ENCODE data around the gene SLCO1A2. TPM values are rescaled to one million over a fixed set of nuclear protein-coding genes. Genes with fewer than 3 reads are reported as not detected.

The SLCO1A2 gene
- total RNA-seq, 1 experiment from 2014 or later, result not detected

DNA sequence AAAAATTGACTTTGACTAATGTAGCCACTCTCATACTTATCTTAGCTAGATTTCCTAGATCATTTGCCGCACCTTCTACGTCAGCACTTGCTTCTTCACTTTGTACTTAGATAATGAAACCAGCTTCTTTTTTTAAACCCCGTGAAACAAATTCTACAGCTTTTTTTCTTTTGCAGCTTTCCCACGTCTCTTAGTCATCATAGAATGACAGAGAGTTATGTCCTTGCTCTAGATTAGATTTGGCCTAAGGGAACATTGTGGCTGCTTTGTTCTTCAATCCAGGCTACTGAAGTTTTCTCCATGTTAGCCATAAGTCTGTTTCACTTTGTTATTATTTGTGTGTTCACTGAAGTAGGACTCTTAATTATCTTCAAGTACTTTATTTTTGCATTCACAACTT is 94.9 kb downstream of the SLCO1A2 start:
- H3K4me3 ChIP-seq (ENCODE audit: low read depth in 2 of 2, low read length in 2 of 2), result no peak overlapping the region
- no peaks in the 10 kb centered on the region for H3K4me1 ChIP-seq (ENCODE audit: control insufficient read depth, insufficient read depth, low read length)
- TF ChIP-seq POLR2AphosphoS5 (IDR thresholded peaks at IDR 0.05; ENCODE audit: low read depth, low read length), result no peak
- TF ChIP-seq, protein P1, sequence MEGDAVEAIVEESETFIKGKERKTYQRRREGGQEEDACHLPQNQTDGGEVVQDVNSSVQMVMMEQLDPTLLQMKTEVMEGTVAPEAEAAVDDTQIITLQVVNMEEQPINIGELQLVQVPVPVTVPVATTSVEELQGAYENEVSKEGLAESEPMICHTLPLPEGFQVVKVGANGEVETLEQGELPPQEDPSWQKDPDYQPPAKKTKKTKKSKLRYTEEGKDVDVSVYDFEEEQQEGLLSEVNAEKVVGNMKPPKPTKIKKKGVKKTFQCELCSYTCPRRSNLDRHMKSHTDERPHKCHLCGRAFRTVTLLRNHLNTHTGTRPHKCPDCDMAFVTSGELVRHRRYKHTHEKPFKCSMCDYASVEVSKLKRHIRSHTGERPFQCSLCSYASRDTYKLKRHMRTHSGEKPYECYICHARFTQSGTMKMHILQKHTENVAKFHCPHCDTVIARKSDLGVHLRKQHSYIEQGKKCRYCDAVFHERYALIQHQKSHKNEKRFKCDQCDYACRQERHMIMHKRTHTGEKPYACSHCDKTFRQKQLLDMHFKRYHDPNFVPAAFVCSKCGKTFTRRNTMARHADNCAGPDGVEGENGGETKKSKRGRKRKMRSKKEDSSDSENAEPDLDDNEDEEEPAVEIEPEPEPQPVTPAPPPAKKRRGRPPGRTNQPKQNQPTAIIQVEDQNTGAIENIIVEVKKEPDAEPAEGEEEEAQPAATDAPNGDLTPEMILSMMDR (IDR thresholded peaks at IDR 0.05), result no peak
- no peak for TF ChIP-seq TCF7L2 (IDR thresholded peaks at IDR 0.05; ENCODE audit: low read depth, low read length)
- TF ChIP-seq, protein P2, sequence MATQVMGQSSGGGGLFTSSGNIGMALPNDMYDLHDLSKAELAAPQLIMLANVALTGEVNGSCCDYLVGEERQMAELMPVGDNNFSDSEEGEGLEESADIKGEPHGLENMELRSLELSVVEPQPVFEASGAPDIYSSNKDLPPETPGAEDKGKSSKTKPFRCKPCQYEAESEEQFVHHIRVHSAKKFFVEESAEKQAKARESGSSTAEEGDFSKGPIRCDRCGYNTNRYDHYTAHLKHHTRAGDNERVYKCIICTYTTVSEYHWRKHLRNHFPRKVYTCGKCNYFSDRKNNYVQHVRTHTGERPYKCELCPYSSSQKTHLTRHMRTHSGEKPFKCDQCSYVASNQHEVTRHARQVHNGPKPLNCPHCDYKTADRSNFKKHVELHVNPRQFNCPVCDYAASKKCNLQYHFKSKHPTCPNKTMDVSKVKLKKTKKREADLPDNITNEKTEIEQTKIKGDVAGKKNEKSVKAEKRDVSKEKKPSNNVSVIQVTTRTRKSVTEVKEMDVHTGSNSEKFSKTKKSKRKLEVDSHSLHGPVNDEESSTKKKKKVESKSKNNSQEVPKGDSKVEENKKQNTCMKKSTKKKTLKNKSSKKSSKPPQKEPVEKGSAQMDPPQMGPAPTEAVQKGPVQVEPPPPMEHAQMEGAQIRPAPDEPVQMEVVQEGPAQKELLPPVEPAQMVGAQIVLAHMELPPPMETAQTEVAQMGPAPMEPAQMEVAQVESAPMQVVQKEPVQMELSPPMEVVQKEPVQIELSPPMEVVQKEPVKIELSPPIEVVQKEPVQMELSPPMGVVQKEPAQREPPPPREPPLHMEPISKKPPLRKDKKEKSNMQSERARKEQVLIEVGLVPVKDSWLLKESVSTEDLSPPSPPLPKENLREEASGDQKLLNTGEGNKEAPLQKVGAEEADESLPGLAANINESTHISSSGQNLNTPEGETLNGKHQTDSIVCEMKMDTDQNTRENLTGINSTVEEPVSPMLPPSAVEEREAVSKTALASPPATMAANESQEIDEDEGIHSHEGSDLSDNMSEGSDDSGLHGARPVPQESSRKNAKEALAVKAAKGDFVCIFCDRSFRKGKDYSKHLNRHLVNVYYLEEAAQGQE (IDR thresholded peaks at IDR 0.05; ENCODE audit: insufficient read depth in 1 of 2, low read depth in 2 of 2, low read length in 1 of 2), result no peak
- no peak for TF ChIP-seq SIN3A (IDR thresholded peaks at IDR 0.05; ENCODE audit: borderline replicate concordance, insufficient read depth, low read depth, low read length)
- H3K36me3 ChIP-seq (ENCODE audit: control insufficient read depth, insufficient read depth, low read length), result no peaks in the 10 kb centered on the region
- in situ Hi-C loops (cut with HindIII; ENCODE audit: low pct_unique_long_range_greater_than_20kb, low sequenced_read_pairs) (no loop called here), intact Hi-C loops (cut with micrococcal nuclease; ENCODE audit: unreplicated experiment) (no loop called here)
- no peak for DNase-seq (ENCODE audit: low read depth, low spot score)
- POLR2A ChIA-PET, result no interaction called here
- H3K27me3 ChIP-seq (ENCODE audit: control insufficient read depth, insufficient read depth, low read length), result no peaks in the 10 kb centered on the region
- no peaks in the 10 kb centered on the region for H3K9me3 ChIP-seq (ENCODE audit: control insufficient read depth, insufficient read depth, low read depth, low read length)
- H3K27ac ChIP-seq (ENCODE audit: low read length), result no peak overlapping the region
- no TSS peak for BruUV-seq (replicated peaks)
- ATAC-seq, result no peak
- CTCF ChIA-PET, result no interaction called here

DNA sequence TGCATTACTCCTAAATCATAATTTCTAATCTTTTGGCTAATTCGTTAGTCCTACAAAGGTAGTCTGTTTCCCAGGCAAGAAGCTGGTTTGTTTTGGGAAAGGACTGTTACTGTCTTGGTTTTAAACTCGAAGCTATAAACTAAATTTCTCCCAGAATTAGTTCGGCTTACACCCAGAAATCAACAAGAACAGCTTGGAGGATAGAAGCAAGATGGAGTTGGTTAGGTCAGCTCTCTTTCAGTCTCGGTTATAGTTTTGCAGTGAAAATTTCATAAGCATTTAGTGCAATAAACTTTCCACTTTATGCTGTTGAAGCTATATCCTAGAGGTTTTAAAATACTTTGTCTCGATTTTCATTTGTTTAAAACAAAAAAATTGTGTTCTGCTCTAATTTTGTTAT is 100.3 kb downstream of the SLCO1A2 start:
- ChIA-PET POLR2A (no interaction called here), CTCF (no interaction called here)
- H3K4me1 ChIP-seq (ENCODE audit: control insufficient read depth, insufficient read depth, low read length), result no peaks in the 10 kb centered on the region
- ATAC-seq (no peak), DNase-seq (ENCODE audit: low read depth, low spot score) (no peak)
- no peaks in the 10 kb centered on the region for H3K27me3 ChIP-seq (ENCODE audit: control insufficient read depth, insufficient read depth, low read length)
- BruUV-seq (replicated peaks), result no TSS peak
- H3K27ac ChIP-seq (ENCODE audit: low read length), result no peak overlapping the region
- intact Hi-C loops (cut with micrococcal nuclease; ENCODE audit: unreplicated experiment), result no loop called here
- TF ChIP-seq TCF7L2 (IDR thresholded peaks at IDR 0.05; ENCODE audit: low read depth, low read length) (no peak), POLR2AphosphoS5 (IDR thresholded peaks at IDR 0.05; ENCODE audit: low read depth, low read length) (no peak), SIN3A (IDR thresholded peaks at IDR 0.05; ENCODE audit: borderline replicate concordance, insufficient read depth, low read depth, low read length) (no peak)
- TF ChIP-seq, protein P1 (IDR thresholded peaks at IDR 0.05), result no peak
- TF ChIP-seq, protein P2 (IDR thresholded peaks at IDR 0.05; ENCODE audit: insufficient read depth in 1 of 2, low read depth in 2 of 2, low read length in 1 of 2), result no peak
- no peaks in the 10 kb centered on the region for H3K9me3 ChIP-seq (ENCODE audit: control insufficient read depth, insufficient read depth, low read depth, low read length)
- in situ Hi-C loops (cut with HindIII; ENCODE audit: low pct_unique_long_range_greater_than_20kb, low sequenced_read_pairs), result no loop called here
- H3K4me3 ChIP-seq (ENCODE audit: low read depth in 2 of 2, low read length in 2 of 2), result no peak overlapping the region
- no peaks in the 10 kb centered on the region for H3K36me3 ChIP-seq (ENCODE audit: control insufficient read depth, insufficient read depth, low read length)

All from Panc1 (cell line).